ENCODE results near the gene SLC45A1. TPM values are rescaled to one million over a fixed set of nuclear protein-coding genes. Genes with fewer than 3 reads are reported as not detected.

SLC45A1 gene
- total RNA-seq, 2 donors from 2014 or later, result 4.4 to 6.0 TPM

- H3K36me3 ChIP-seq, result peaks cover 86% of the 10 kb centered on the region
- no peak overlapping the region for H3K27ac ChIP-seq
- DNase-seq (ENCODE audit: low spot score) (no peak), ATAC-seq (ENCODE audit: insufficient number of reproducible peaks, low FRiP score, low read depth) (no peak)
- H3K4me1 ChIP-seq (ENCODE audit: control insufficient read depth in 1 of 2, low read depth in 2 of 2), result peaks cover 16 to 32% of the 10 kb centered on the region in 2 donors
- no peak overlapping the region for H3K4me3 ChIP-seq
- TF ChIP-seq CTCF (IDR thresholded peaks at IDR 0.05), result no peak
- H3K9me3 ChIP-seq, result no peaks in the 10 kb centered on the region
- no peaks in the 10 kb centered on the region for H3K27me3 ChIP-seq (replicated peaks; ENCODE audit: insufficient read depth)
These were observed 41.9 kb downstream of the SLC45A1 start for GRCh38 chr1:8359617-8360481.

DNA sequence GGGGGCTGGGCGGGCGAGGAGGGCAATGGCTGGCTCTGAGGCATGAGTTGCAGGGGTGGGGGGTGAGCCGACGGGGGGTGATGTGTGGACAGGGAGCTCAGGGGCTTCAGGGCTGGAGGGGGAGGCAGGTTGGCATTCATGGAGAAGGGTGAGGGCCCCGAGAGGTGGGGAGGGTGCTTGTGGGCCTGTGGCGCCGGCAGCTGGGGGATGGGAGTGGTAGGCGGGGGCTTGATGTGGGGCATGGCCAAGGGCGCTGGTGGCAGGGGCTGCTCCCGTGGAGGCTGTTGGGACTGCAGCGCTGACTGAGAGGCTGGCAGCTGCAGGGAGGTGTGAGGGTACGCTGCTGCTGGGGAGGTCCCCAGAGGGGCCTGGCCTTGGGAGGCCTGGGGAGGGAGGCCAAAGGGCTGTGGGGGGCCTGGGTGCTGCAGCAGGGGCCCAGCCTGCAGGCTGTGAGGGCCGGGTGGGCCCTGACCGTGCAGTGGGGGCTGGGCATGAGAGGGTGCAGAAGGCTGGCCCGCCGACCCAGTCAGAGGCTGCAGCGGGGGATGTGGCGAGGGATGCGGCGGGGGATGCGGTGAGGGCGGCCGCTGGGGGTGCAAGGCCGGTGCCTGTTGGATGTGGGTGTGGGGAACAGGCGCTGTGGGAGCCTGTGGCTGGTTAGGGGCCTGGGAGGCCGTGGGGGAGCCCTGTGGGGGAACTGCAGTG is 42.7 kb downstream of the SLC45A1 start:
- Histone ChIP-seq H3K4me3 (no peak overlapping the region), H3K4me1 (ENCODE audit: control insufficient read depth in 1 of 2, low read depth in 2 of 2) (peaks cover 16 to 34% of the 10 kb centered on the region in 2 donors), H3K27me3 (replicated peaks; ENCODE audit: insufficient read depth) (no peaks in the 10 kb centered on the region), H3K36me3 (peaks cover 85% of the 10 kb centered on the region), H3K9me3 (no peaks in the 10 kb centered on the region), H3K27ac (no peak overlapping the region)
- no peak for ATAC-seq (ENCODE audit: insufficient number of reproducible peaks, low FRiP score, low read depth)
- no peak for DNase-seq (ENCODE audit: low spot score)
- no peak for TF ChIP-seq CTCF (IDR thresholded peaks at IDR 0.05)

- TF ChIP-seq CTCF (IDR thresholded peaks at IDR 0.05), result no peak
- Histone ChIP-seq H3K4me1 (ENCODE audit: control insufficient read depth in 1 of 2, low read depth in 2 of 2) (peaks cover 16 to 37% of the 10 kb centered on the region in 2 donors), H3K9me3 (no peaks in the 10 kb centered on the region), H3K27me3 (replicated peaks; ENCODE audit: insufficient read depth) (no peaks in the 10 kb centered on the region), H3K27ac (peak overlapping the region in 1 of 2 donors; percentile 4), H3K36me3 (peaks cover 78% of the 10 kb centered on the region), H3K4me3 (no peak overlapping the region)
- DNase-seq (ENCODE audit: low spot score) (no peak), ATAC-seq (ENCODE audit: insufficient number of reproducible peaks, low FRiP score, low read depth) (no peak)
These were observed 43.4 kb downstream of the SLC45A1 start for GRCh38 chr1:8361198-8361849.

DNA sequence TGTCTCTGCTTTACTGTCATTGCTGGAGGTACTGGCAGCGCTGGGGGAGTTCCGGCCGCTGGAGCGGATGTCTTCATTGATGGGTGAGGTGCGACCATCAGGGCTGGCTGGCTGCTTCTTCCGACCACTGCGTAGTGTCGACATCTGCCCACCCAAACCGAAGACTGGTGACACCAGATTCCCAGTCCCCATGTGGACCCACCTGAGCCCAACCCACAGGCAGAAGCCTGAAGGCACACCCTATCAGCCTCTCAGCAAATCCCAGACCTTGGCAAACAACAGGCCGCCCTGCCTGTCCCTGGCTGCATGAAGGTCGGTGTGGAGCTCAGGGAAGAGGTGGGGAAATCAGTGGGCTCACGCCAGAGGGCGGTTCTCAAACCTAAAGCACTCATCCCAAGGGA is 44.8 kb downstream of the SLC45A1 start:
- ATAC-seq (ENCODE audit: insufficient number of reproducible peaks, low FRiP score, low read depth), result no peak
- H3K9me3 ChIP-seq, result no peaks in the 10 kb centered on the region
- H3K4me1 ChIP-seq (ENCODE audit: control insufficient read depth in 1 of 2, low read depth in 2 of 2), result peaks cover 16 to 49% of the 10 kb centered on the region in 2 donors
- H3K27me3 ChIP-seq (replicated peaks; ENCODE audit: insufficient read depth), result no peaks in the 10 kb centered on the region
- TF ChIP-seq CTCF (IDR thresholded peaks at IDR 0.05), result no peak
- H3K36me3 ChIP-seq, result peaks cover 64% of the 10 kb centered on the region
- DNase-seq (ENCODE audit: low spot score), result no peak
- H3K4me3 ChIP-seq, result no peak overlapping the region
- peak overlapping the region; percentile 3 to 62 for H3K27ac ChIP-seq
